CD4-positive, alpha-beta T cell treated with Interleukin-17A for 4 hours (primary cell): ENCODE results near the gene BAHCC1.

Source experiments
- DNase-seq: peaks from one replicate; pipeline ENCODE4 v3.0.0-alpha.2; 2020; ENCODE audit warnings: mixed read lengths

The BAHCC1 gene

DNA sequence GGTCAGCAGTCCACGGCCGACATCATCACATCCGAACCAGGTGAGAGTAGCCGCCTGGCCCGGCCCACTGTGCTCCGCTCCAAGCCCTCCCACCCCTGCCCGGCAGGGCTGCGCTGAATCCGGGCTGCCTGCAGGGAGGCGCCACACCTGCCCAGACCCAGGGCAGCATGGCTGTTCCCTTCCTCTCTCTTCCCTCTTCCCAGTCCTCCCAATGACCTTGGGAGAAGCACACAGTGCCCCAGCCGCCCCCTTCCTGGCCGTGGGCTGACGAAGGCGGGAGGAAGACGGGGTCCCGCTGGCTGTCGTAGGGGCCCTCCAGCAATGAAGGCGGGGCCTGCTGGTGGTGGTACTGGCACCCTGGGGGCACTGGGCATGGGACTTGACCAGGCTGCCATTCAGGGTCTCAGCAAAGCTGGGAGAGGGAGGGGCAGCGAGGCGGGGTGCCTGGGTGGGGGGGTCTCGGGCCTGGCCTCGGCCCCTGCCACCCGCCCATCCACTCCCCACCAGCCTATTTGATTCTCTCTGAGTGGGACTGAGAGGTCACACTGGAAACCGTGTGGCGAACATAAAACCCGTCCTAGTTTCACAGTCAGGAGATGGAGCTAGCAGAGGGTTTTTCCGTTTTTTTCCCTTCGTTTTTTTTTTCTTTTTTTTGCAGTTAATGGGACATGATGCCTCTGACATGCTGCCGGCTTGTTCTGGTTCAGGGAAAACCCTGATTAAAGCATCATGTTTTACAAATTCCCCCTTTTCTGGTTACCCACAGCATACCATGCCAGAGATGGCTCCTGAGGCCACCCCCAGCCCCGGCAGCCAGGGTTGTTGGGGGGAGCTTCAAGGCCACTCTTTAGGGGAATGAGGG is 50.6 kb downstream of the BAHCC1 start:
- no peak for DNase-seq

DNA sequence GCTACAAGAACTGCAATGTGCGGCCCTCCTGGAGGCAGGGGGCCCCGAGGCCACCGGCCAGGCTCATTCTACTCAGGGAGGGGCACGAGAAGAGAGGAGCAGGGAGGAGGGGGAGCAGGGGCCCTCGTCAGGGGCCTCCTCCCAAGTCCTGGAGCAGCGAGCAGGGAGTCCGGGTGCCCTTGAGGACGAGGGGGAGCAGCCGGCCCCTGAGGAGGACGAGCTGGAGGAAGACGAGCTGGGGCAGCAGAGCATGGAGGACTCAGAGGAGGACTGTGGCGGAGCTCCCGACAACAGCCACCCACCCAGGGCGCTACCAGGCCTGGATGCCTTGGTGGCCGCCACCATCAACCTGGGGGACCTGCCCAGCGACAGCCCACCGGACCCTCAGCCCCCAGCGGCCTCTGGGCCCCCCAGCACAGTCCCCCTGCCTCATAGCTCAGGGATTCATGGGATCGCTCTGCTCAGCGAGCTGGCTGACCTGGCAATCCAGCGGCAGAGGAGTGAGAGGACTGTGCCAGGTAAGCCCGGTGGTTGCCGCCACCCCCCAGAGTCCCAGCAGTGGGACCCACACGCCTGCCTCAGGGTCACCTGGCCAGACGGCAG is 52.2 kb downstream of the BAHCC1 start:
- no peak for DNase-seq

DNA sequence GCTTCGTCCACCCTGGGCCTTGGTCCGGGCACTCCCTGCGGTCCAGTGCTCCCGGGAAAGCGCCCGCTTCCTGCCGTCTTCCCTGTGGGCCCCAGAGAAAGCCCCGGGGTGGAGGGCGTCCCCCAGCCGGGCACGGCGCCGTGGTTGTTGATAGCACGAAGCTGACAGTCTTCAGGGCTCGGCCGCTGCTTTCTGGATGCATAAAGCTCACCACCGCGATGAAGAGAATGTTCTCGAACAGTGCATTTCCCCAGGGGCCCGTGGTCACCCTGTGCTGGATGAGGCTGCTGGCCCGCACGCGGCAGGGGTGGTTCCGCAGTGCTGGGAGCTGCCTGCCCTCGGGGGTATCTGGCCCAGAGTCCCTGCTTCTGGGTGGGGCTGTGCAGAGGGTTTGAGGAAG is 53.2 kb downstream of the BAHCC1 start:
- DNase-seq, result no peak

DNA sequence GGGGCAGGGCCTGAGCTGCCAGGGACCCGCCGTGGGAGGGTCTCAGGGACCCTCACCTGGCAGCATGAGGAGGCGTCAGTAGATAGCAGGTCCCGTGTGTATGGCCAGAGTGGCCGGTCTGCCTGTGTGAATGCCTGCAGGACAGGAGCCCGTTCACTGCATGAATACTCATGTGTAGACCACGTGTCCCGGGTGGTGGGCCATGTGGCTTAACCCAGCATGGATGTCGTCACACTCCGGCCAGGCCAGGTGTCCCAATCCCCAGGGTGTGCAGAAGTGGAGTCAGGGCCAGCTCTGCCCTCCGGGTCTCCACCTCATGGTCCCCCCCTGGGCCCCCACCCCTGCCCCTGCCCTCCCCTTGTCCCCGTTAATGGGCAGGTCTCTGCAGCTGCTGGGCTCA is 53.7 kb downstream of the BAHCC1 start:
- no peak for DNase-seq

DNA sequence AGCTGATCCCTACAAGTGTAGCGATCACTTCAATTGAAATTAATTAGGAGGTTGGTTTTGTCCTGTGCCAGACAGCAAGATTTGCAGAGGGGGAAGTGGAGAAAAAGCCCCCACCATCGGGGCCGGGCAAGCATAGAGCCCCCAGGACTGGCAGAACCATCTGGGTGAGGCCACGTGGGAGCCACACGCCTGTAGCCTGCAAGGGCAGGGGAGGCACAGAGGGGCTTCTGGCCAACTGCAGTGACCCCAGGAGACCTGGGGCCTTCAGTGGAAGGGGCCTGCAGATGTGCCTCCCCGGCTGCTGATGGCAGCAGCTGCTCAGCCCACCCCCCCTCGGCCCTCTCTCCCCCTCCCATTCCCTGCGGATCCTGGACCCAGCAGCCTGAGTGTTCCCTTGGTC is 54.1 kb downstream of the BAHCC1 start:
- DNase-seq, result no peak

DNA sequence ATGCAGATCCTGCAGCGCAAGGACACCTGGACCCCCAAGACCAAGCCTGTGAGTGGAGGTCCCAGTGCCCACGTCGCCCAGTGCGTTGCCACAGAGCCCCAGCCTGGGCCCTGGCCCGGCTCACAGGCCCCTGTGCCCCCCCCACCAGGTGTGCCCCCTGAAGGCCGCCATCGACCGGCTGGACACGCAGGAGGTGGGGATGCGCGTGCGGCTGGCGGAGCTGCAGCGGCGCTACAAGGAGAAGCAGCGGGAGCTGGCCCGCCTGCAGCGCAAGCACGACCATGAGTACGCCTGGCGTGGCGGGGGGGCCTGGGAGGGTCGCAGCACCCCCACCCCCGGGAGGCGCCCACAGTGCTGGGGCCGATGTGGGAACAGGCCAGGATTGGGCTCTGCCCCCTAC is 56.6 kb downstream of the BAHCC1 start:
- no peak for DNase-seq

DNA sequence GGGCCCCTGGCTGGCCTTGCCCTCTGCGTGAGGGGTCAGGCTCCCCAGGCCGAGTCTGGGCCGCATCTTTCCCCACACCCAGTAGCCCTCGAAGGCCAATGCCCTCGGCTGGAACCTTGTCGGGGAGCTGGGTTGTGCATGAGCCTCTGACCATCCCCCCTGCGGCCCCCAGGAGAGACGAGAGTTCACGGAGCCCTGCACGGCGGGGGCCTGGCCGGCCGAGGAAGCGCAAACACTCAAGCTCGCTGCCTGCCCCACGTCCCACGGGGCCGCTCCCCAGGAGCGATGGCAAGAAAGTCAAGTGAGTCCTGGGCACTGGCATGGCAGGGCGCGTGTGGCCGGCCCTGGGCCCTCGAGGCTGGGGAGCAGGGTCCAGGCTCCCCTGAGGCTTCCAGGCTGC is 57.3 kb downstream of the BAHCC1 start:
- DNase-seq, result no peak

DNA sequence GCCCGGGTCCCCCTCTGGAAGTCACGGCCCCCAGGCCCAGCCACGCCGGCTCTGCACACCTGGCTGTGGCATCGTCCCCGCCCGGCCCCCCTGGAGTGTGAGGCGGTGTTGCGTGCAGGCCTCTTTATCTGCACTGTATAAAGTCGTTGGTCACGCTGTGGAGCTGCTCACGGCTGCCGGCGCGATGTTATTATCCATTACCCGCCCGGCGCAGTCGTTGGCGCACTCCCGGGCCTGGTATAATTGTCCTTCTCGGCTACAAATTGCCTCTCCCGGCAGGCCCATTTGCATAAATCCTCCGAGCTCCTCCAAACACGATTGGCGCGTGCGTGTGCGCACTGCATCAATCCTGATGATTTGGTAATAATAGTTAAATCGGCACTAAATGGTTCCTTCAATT is 57.8 kb downstream of the BAHCC1 start:
- DNase-seq, result no peak

DNA sequence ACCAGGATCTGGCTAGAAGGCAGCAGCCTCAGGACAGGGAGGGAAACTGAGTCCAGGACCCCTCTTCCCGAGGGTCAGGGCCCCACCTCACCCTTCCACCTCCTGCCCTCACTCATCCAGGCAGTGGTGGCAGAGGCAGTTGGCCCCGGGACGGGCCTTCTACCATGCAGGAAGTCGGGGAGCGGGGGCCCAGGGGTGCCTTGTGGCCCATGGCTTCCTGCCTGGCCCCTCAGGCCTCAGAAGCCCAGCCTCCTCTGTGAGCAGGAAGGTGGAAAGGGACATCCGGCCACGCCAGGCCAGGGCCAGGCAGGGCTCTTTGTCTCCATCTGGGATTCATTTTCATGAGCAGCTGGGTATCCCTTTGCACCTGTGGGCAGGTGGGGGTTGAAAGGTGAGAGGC is 58.5 kb downstream of the BAHCC1 start:
- peak; percentile 39 for DNase-seq

DNA sequence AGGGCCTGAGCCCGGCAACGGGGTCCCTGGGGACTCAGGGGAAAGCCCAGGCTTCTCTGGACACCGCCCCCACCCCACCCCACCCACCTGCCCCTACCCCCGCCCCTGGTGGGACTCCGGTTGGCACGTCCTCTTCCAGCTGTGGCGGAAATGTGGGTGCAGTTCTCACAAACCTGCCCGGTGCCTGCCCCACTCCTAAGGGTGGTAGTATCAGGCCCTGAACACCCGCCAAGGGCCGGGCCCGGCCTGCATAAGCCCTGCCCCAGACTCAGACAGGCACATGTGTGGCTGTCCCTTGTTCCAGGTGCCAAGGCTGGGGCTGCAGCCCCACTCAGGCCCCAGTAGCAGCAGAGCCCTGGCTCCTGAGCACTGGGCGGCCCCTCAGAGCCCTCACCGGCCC is 59.2 kb downstream of the BAHCC1 start:
- DNase-seq, result no peak

DNA sequence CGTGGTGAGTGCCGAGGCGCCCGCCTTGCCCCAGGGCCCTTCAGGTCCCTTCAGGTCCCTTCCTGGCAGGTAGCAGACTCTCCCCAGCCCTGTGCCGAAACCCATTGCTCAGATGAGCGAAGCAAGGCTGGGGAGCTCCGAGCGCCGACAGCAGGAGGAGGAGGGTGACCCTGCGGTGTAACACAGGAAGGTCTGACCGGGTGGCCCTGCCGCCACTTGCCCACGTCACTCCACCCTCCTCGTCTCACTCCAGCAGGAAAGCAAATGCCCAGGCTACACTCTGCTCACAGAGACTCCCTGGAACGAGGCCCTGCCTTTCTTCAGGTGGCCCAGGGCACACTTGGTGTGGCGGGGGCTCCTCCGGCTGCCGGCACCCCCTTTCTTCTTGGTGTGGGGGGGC is 60.1 kb downstream of the BAHCC1 start:
- DNase-seq, result no peak

DNA sequence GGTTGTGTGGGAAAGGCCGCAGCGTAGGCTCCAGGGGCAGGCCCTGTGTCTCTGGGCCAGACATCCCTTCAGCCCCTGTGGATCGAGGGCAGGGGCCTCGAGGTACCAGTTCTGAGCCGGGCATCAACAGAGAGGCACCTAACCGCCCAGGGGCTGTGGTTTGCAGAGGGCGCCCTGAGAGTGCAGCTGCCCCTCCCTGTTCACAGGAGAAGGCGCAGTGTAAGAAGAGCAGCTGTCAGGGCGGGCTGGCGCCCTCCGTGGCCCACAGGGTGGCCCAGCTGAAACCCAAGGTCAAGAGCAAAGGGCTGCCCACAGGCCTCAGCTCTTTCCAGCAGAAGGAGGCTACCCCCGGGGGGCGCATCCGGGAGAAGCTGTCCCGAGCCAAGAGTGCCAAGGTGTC is 60.8 kb downstream of the BAHCC1 start:
- no peak for DNase-seq

DNA sequence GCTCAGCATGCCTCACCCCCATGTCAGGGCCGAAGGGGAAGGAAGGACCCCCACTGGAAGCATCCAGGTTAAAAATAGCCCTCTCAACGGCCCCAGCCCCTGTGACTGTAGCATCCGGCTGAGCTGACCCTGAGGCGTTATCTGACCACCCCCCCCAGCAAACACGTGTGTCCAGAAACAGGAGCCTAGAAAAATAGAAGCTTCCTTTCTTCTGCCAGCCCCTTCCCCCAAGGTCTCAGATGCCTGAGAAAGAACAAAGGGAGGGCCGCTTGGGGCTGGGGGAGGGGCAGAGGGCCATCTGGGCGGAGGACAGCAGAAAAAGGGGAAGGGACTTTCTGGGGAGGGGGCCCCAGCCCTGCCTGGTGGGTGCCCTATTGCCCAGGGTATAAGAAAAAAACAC is 61.5 kb downstream of the BAHCC1 start:
- no peak for DNase-seq

DNA sequence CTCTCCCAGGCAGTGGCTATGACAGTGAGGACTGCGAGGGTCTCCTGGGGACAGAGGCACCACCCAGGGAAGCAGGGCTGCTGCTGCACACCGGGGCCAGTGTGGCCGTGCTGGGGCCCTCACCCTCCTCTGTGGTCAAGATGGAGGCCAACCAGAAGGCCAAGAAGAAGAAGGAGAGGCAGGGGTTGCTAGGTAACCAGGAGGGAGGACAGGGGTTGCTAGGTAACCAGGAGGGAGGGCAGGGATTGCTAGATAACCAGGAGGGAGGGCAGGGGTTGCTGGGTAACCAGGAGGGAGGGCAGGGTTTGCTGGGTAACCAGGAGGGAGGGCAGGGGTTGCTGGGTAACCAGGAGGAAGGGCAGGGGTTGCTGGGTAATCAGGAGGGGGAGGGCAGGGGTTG is 62.1 kb downstream of the BAHCC1 start:
- DNase-seq, result no peak

DNA sequence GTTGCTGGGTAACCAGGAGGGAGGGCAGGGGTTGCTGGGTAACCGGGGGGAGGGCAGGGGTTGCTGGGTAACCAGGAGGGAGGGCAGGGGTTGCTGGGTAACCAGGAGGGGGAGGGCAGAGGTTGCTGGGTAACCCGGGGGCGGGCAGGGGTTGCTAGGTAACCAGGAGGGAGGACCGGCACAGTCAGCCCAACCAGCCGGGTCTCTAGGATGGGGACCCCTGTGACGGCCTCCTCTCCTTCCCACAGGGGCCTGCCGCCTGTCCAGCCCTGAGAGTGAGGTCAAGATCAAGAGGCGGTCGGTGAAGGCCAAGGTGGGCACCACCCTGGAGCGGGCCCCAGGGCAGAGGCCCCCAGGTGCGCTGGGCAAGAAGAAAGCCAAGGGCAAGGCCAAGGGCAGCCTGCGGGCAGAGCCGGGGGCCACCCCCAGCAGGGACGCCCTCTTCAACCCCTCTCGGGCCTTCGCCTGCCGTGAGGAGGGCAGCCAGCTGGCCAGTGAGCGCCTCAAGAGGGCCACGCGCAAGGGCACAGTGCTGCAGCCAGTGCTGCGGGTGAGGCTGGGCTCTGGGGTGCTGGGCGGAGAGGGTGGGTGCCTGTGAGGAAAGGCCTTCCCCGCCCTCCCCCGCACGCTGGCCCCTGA is 62.8 kb downstream of the BAHCC1 start:
- no peak for DNase-seq

DNA sequence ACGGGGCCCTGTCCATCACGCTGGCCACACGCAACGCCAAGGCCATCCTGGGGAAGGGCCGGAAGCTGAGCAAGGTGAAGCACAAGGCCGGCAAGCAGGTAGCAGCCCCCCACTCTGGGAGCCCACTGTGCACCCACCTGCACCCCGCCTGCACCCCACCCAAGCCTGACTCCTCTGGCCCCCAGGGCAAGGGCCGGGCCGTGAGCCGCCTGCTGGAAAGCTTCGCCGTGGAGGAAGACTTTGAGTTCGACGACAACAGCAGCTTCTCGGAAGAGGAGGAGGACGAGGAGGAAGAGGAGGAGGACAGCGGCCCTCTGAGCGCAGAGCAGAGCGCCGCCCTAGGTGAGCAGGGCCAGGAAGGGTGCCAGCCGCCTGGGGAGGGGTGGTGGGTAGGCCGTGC is 63.4 kb downstream of the BAHCC1 start:
- DNase-seq, result no peak

DNA sequence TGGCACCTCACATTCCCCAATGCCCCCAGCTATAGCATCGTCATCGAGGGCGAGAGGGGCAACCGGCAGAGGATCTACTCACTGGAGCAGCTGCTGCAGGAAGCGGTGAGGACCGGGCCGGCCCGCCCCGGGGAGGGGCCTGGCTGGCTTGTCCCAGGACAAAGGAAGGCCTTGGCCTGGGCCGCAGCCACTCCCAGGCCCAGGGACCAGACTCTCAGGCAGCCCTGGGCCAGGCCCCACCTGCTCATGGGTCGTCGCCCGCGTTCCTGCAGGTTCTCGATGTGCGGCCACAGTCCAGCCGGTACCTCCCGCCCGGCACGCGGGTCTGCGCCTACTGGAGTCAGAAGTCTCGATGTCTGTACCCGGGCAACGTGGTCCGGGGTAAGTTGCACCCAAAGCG is 64.0 kb downstream of the BAHCC1 start:
- no peak for DNase-seq

DNA sequence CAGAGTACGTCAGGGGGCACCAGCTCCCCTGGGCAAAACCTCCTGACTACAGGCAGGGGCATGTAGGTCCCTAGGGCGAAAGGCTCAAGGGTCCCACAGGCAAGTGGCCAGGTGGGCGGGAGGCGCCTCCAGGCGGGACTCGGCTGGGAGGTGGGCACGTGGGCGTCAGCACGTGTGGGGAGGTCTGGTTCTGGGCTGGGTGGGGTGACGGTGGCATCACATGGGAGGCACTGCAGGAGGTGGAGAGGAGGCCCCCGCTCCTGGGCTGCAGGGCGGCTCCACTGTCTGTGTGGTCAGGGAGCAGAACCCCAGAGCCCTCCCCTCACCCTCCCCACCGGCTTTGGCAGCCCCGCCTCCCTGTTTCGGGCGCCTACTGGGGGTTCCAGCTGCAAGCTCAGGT is 64.6 kb downstream of the BAHCC1 start:
- DNase-seq, result no peak

DNA sequence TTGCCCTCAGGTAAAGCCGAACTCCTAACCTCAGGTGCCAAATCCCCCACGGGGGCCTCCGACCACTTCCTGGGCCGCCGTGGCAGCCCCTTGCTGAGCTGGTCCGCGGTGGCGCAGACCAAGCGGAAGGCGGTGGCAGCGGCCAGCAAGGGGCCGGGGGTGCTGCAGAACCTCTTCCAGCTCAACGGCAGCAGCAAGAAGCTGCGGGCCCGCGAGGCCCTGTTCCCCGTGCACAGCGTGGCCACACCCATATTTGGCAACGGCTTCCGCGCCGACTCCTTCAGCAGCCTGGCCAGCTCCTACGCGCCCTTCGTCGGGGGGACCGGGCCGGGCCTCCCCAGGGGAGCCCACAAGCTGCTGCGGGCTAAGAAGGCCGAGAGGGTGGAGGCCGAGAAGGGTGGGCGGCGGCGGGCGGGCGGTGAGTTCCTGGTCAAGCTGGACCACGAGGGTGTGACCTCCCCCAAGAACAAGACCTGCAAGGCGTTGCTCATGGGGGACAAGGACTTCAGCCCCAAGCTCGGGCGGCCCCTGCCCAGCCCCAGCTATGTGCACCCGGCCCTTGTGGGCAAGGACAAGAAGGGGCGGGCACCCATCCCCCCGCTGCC is 65.7 kb downstream of the BAHCC1 start:
- no peak for DNase-seq

DNA sequence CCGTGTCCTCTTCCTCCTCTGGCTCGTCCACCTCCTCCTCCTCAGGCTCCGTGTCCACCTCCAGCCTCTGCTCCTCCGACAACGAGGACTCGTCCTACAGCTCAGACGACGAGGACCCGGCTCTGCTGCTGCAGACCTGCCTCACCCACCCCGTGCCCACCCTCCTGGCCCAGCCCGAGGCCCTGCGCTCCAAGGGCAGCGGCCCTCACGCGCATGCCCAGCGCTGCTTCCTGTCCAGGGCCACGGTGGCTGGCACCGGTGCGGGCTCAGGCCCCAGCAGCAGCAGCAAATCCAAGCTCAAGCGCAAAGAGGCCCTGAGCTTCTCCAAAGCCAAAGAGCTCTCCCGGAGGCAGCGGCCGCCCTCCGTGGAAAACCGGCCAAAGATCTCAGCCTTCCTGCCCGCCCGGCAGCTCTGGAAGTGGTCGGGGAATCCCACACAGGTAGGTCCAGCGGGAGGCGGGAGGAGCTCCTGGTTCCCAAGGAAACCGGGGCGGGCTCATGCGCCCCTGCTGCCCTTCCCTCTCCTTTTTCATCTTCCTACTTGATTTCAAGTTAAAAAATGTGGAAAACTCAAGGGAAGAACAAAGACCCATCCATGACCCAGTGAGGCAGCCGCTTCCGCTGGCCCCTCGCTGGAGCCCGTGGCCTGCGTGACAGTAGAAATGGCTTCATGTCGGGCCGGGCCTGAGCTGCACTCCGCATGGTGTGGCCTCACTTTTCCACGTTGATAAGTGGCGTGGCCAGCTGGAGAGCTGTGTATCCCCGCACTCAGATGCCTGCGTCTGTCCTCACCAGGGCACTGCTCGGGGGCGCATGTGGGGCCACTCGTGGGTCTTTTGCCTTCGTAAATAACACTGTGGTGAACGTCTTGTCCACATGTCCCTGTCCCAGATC is 66.6 kb downstream of the BAHCC1 start:
- DNase-seq, result no peak

DNA sequence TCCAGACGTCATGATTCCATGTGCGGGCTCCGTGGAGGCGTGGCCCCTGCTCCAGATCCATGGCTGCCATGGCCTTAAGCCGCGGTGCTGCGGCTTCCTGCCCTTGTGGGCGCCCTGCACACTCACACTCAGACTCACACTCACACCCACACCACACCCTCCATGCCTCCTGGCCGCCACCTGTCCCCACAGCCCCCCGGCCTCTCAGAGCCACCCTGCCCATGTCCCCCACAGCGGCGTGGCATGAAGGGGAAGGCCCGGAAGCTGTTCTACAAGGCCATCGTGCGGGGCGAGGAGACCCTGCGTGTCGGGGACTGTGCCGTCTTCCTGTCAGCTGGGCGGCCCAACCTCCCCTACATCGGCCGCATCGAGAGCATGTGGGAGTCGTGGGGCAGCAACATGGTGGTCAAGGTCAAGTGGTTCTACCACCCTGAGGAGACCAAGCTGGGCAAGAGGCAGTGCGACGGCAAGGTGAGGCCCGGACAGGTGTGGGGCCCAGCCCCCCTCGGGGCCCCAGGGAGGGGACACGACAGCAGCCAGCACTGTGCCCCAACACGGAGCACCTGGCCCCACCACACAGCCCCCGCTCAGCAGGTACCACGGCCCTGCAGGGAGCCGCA is 67.4 kb downstream of the BAHCC1 start:
- no peak for DNase-seq

DNA sequence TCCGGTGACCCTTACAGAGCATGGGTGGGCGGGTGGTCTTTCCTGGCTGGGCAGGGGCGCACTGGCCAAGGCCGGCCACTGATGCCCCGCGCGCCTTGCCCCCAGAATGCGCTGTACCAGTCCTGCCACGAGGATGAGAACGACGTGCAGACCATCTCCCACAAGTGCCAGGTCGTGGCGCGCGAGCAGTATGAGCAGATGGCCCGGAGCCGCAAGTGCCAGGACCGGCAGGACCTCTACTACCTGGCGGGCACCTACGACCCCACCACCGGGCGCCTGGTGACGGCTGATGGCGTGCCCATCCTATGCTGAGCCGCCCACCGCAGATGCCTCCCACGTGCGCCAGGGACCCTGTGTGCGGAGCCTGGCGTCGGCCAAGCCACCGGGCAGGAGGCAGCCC is 68.2 kb downstream of the BAHCC1 start:
- no peak for DNase-seq
